ENCODE data around the gene WDR53.

- TF ChIP-seq CTCF (IDR thresholded peaks at IDR 0.05 in 2 of 3, conservative IDR thresholded peaks at IDR 0.05 in 1 of 3; ENCODE audit: borderline replicate concordance in 1 of 3, insufficient read depth in 1 of 3, low read depth in 2 of 3, low read length in 2 of 3) (no peak), EZH2 (IDR thresholded peaks at IDR 0.05) (no peak), POLR2A (IDR thresholded peaks at IDR 0.05; ENCODE audit: borderline replicate concordance, extremely low read depth, insufficient read depth, insufficient read length) (no peak), RAD21 (IDR thresholded peaks at IDR 0.05; ENCODE audit: low read depth) (no peak), MAX (IDR thresholded peaks at IDR 0.05) (no peak), ATF3 (IDR thresholded peaks at IDR 0.05) (no peak), YY1 (IDR thresholded peaks at IDR 0.05; ENCODE audit: extremely low read depth, insufficient replicate concordance, low read depth, low read length) (no peak), SP1 (IDR thresholded peaks at IDR 0.05; ENCODE audit: low read depth) (no peak), POLR2AphosphoS5 (IDR thresholded peaks at IDR 0.05; ENCODE audit: low read depth, low read length) (no peak)
Observed at GRCh38 chr3:196544491-196544992, 23.8 kb downstream of the WDR53 start.
